Duodenal mucosa (tissue), 2 donors: Measurements from ENCODE around the gene RRAD.
A peak's percentile ranks its signal among the peaks of the same experiment; 100 is the strongest.

ENCODE experiments used
- H3K27ac ChIP-seq: one replicate; pipeline ENCODE4 v1.7.0; 2013; ENCODE audit warnings: low read depth, low read length
- H3K27me3 ChIP-seq, 2 donors: one replicate each; pipeline ENCODE4 v1.7.0; 2013; ENCODE audit warnings: low read length in 2 of 2, control low read depth in 1 of 2; ENCODE audit not compliant: insufficient read depth in 2 of 2, control insufficient read depth in 1 of 2
- H3K36me3 ChIP-seq, 2 donors: one replicate each; pipeline ENCODE4 v1.7.0; 2013; ENCODE audit warnings: low read length in 2 of 2, control low read depth in 1 of 2; ENCODE audit not compliant: insufficient read depth in 2 of 2, control insufficient read depth in 1 of 2
- H3K4me1 ChIP-seq, 2 donors: one replicate each; pipeline ENCODE4 v1.7.0; 2013; ENCODE audit warnings: low read length in 2 of 2, control low read depth in 1 of 2; ENCODE audit not compliant: insufficient read depth in 2 of 2, control insufficient read depth in 1 of 2
- H3K4me3 ChIP-seq, 2 donors: one replicate each; pipeline ENCODE4 v1.7.0; 2013; ENCODE audit warnings: low read length in 2 of 2, low read depth in 1 of 2
- H3K9ac ChIP-seq, 2 donors: one replicate each; pipeline ENCODE4 v1.7.0; 2013; ENCODE audit warnings: low read length in 2 of 2, low read depth in 1 of 2
- H3K9me3 ChIP-seq, 2 donors: one replicate each; pipeline ENCODE4 v1.7.0; 2013; ENCODE audit warnings: low read length in 2 of 2, control low read depth in 1 of 2; ENCODE audit not compliant: control insufficient read depth in 1 of 2

Gene RRAD

GRCh38 chr16:66910175-66910940 is 15.0 kb downstream of the RRAD start:
- no peak overlapping the region for H3K27ac ChIP-seq
- no peaks in the 10 kb centered on the region for H3K27me3 ChIP-seq
- no peak overlapping the region for H3K9ac ChIP-seq
- H3K9me3 ChIP-seq: no peaks in the 10 kb centered on the region
- H3K36me3 ChIP-seq: no peaks in the 10 kb centered on the region
- H3K4me3 ChIP-seq: no peak overlapping the region
- H3K4me1 ChIP-seq: peaks cover 13 to 18% of the 10 kb centered on the region in 2 donors

- Histone ChIP-seq H3K9ac (no peak overlapping the region), H3K27ac (no peak overlapping the region), H3K4me3 (no peak overlapping the region), H3K9me3 (no peaks in the 10 kb centered on the region), H3K36me3 (no peaks in the 10 kb centered on the region), H3K27me3 (no peaks in the 10 kb centered on the region), H3K4me1 (peaks cover 25 to 32% of the 10 kb centered on the region in 2 donors)
Observed at GRCh38 chr16:66908762-66909559, 16.4 kb downstream of the RRAD start.

- Histone ChIP-seq H3K27ac (no peak overlapping the region), H3K4me1 (peaks cover 30 to 39% of the 10 kb centered on the region in 2 donors), H3K9ac (no peak overlapping the region), H3K27me3 (no peaks in the 10 kb centered on the region), H3K36me3 (no peaks in the 10 kb centered on the region), H3K9me3 (no peaks in the 10 kb centered on the region), H3K4me3 (no peak overlapping the region)
Observed at GRCh38 chr16:66908116-66908515, 17.2 kb downstream of the RRAD start.

- no peaks in the 10 kb centered on the region for H3K9me3 ChIP-seq
- no peak overlapping the region for H3K4me3 ChIP-seq
- H3K9ac ChIP-seq: no peak overlapping the region
- H3K27me3 ChIP-seq: no peaks in the 10 kb centered on the region
- H3K36me3 ChIP-seq: no peaks in the 10 kb centered on the region
- no peak overlapping the region for H3K27ac ChIP-seq
- peaks cover 30 to 39% of the 10 kb centered on the region in 2 donors for H3K4me1 ChIP-seq
Observed at GRCh38 chr16:66906916-66907836, 18.2 kb downstream of the RRAD start.

- H3K27ac ChIP-seq: peak overlapping the region; percentile 42
- peak overlapping the region in 1 of 2 donors; percentile 63 for H3K9ac ChIP-seq
- no peaks in the 10 kb centered on the region for H3K9me3 ChIP-seq
- H3K4me3 ChIP-seq: no peak overlapping the region
- H3K27me3 ChIP-seq: no peaks in the 10 kb centered on the region
- H3K36me3 ChIP-seq: no peaks in the 10 kb centered on the region
- peaks cover 41 to 48% of the 10 kb centered on the region in 2 donors for H3K4me1 ChIP-seq
Observed at GRCh38 chr16:66905633-66906539, 19.4 kb downstream of the RRAD start.

GRCh38 chr16:66904846-66905632 is 20.3 kb downstream of the RRAD start:
- H3K27ac ChIP-seq: peak overlapping the region; percentile 42
- peaks cover 49 to 55% of the 10 kb centered on the region in 2 donors for H3K4me1 ChIP-seq

GRCh38 chr16:66904428-66904845 is 20.9 kb downstream of the RRAD start:
- Histone ChIP-seq H3K4me3 (no peak overlapping the region), H3K36me3 (no peaks in the 10 kb centered on the region), H3K9ac (no peak overlapping the region), H3K9me3 (no peaks in the 10 kb centered on the region), H3K4me1 (peaks cover 55 to 61% of the 10 kb centered on the region in 2 donors), H3K27me3 (no peaks in the 10 kb centered on the region), H3K27ac (no peak overlapping the region)

More at GRCh38 chr16:66904846-66905632, 20.3 kb downstream of the RRAD start:
- Histone ChIP-seq H3K4me3 (no peak overlapping the region), H3K9ac (peak overlapping the region in 1 of 2 donors; percentile 63), H3K9me3 (no peaks in the 10 kb centered on the region), H3K36me3 (no peaks in the 10 kb centered on the region), H3K27me3 (no peaks in the 10 kb centered on the region)

- H3K27ac ChIP-seq: no peak overlapping the region
- H3K4me3 ChIP-seq: no peak overlapping the region
- H3K4me1 ChIP-seq: peaks cover 61 to 68% of the 10 kb centered on the region in 2 donors
- H3K9me3 ChIP-seq: no peaks in the 10 kb centered on the region
- H3K27me3 ChIP-seq: no peaks in the 10 kb centered on the region
- no peaks in the 10 kb centered on the region for H3K36me3 ChIP-seq
- H3K9ac ChIP-seq: peak overlapping the region in 1 of 2 donors; percentile 37
Observed at GRCh38 chr16:66903544-66904427, 21.5 kb downstream of the RRAD start.
